OCI-LY7 (cell line): ENCODE data around the gene TMEM139.

Source experiments
- EZH2phosphoT487 ChIP-seq: fragments of 200-600 bp; sonication (generic); IDR thresholded peaks from 2 replicates; pipeline ENCODE4 v1.6.1; 2018; ENCODE audit warnings: low read depth, borderline replicate concordance, mild to moderate bottlenecking, mixed run types, antibody characterized with exemption, low read length, moderate library complexity, mixed read lengths
- TF ChIP-seq, protein P1 (sequence below): fragments of 200-600 bp; sonication (generic); conservative IDR thresholded peaks from 2 replicates; pipeline ENCODE4 v1.5.1; 2014; ENCODE audit warnings: mild to moderate bottlenecking, antibody characterized with exemption, low read length, moderate library complexity, mixed read lengths

DNA sequence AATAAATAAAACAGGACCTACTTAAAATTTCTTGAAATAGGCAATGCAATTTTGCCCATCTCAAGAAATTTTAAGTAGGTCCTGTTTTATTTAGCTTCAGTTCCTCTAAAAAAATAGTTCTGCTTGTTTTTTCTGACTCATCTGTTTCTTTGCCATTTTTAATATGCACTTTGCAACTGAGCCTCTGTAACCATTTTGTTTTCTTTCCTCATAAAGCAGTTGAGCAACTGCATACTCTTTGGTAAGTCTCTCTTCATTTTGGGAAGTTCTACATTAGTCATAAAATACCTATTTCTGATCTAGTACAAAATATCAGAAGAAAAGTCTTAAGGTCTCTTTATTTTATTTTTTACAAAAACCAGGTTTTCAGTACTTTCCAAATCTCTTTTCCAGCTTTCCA lies 44.9 kb upstream of the TMEM139 start:
- TF ChIP-seq EZH2phosphoT487, result no peak
- TF ChIP-seq, protein P1, sequence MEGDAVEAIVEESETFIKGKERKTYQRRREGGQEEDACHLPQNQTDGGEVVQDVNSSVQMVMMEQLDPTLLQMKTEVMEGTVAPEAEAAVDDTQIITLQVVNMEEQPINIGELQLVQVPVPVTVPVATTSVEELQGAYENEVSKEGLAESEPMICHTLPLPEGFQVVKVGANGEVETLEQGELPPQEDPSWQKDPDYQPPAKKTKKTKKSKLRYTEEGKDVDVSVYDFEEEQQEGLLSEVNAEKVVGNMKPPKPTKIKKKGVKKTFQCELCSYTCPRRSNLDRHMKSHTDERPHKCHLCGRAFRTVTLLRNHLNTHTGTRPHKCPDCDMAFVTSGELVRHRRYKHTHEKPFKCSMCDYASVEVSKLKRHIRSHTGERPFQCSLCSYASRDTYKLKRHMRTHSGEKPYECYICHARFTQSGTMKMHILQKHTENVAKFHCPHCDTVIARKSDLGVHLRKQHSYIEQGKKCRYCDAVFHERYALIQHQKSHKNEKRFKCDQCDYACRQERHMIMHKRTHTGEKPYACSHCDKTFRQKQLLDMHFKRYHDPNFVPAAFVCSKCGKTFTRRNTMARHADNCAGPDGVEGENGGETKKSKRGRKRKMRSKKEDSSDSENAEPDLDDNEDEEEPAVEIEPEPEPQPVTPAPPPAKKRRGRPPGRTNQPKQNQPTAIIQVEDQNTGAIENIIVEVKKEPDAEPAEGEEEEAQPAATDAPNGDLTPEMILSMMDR, result no peak
